Measurements from ENCODE around the gene NLRP3. TPM values are rescaled to one million over a fixed set of nuclear protein-coding genes. Genes with fewer than 3 reads are reported as not detected.
"Not testable (repeated sequence)": the region's sequence is repeated elsewhere in the genome, so short reads cannot be mapped to it uniquely, and the experiment has no call there.

Gene NLRP3
- total RNA-seq, 2 donors from 2014 or later, result 1.0 to 1.3 TPM

DNA sequence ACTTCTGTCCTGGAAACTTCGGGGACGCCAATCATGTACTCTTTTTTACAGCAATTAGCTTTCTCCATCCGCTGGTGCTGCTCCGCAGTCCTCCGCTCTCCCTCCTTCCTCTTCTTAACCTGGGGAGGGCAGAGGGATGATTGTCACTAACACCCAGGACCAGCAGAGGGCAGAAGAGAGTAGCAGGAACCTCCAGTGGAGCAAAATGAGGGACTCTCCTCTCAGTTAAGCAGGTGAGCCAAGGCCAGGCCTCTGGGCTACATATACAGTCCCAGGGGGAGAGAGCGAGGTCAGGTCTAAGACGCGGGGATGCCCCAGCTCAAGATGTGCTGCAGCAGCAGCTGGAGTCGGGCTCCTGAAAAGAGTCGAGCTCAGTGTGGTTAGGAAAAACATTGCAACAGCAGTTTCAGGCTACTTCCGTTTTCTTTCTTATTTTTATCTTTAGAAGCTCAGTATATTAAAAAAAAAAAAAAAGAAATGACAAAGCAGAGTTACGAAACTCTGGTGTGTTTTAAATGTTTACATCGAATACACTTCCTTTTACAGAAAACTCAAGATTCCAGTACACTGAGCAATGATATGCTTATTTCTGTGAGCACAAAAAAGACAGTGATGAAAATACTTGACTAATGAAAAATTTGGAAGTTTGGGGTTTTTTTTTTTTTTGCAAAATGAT, 25.7 kb upstream of the NLRP3 start:
- peak; percentile 81 for DNase-seq (ENCODE audit: low spot score)
- H3K9me3 ChIP-seq, result no peaks in the 10 kb centered on the region
- H3K4me1 ChIP-seq, result no peaks in the 10 kb centered on the region
- H3K4me3 ChIP-seq, result peak overlapping the region in 1 of 2 donors; percentile 17
- no peaks in the 10 kb centered on the region for H3K36me3 ChIP-seq
- H3K27ac ChIP-seq, result no peak overlapping the region
- TF ChIP-seq, protein P1, sequence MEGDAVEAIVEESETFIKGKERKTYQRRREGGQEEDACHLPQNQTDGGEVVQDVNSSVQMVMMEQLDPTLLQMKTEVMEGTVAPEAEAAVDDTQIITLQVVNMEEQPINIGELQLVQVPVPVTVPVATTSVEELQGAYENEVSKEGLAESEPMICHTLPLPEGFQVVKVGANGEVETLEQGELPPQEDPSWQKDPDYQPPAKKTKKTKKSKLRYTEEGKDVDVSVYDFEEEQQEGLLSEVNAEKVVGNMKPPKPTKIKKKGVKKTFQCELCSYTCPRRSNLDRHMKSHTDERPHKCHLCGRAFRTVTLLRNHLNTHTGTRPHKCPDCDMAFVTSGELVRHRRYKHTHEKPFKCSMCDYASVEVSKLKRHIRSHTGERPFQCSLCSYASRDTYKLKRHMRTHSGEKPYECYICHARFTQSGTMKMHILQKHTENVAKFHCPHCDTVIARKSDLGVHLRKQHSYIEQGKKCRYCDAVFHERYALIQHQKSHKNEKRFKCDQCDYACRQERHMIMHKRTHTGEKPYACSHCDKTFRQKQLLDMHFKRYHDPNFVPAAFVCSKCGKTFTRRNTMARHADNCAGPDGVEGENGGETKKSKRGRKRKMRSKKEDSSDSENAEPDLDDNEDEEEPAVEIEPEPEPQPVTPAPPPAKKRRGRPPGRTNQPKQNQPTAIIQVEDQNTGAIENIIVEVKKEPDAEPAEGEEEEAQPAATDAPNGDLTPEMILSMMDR (IDR thresholded peaks at IDR 0.05), result peak; percentile 68 to 87
- H3K27me3 ChIP-seq, result no peaks in the 10 kb centered on the region

DNA sequence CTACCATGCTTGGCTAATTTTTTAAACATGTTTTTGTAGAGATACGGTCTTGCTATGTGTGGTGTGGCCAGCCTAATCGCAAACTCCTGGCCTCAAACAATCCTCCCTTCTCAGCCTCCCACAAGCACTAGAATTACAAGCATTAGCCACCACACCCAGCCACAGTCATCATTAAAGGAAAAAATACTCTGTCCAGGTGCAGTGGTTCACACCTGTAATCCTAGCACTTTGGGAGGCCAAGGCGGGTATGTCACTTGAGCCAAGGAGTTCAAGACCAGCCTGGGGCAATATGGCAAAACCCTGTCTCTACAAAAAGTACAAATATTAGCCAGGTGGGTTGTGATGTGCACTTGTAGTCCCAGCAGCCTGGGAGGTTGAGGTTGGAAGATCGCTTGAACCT, 25.0 kb upstream of the NLRP3 start:
- Histone ChIP-seq H3K27ac (no peak overlapping the region), H3K36me3 (no peaks in the 10 kb centered on the region), H3K9me3 (no peaks in the 10 kb centered on the region), H3K4me3 (no peak overlapping the region), H3K4me1 (no peaks in the 10 kb centered on the region), H3K27me3 (no peaks in the 10 kb centered on the region)
- TF ChIP-seq, protein P1 (IDR thresholded peaks at IDR 0.05), result no peak
- no peak for DNase-seq (ENCODE audit: low spot score)

DNA sequence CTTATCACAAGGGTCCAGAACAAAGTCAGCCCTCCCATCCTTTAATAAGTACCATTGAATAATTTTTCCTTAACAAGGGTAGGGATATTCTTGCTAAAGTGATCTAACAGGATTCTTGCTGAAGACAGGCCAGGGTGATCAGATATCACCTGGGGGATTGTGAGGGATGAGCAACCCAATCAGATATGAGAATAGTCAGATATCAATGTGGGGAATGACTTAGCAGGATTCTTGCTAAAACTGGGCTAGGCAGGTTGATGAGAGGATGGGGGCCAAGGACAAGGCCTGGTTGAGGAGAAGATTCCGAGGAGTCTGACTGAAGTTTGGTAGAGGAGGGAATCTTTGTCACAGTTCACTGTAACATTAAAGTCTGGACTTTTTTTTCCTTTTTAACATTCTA, 23.9 kb upstream of the NLRP3 start:
- H3K27me3 ChIP-seq, result no peaks in the 10 kb centered on the region
- DNase-seq (ENCODE audit: low spot score), result no peak
- no peaks in the 10 kb centered on the region for H3K4me1 ChIP-seq
- TF ChIP-seq, protein P1 (IDR thresholded peaks at IDR 0.05), result no peak
- H3K9me3 ChIP-seq, result no peaks in the 10 kb centered on the region
- H3K4me3 ChIP-seq, result no peak overlapping the region
- H3K27ac ChIP-seq, result no peak overlapping the region
- H3K36me3 ChIP-seq, result no peaks in the 10 kb centered on the region

DNA sequence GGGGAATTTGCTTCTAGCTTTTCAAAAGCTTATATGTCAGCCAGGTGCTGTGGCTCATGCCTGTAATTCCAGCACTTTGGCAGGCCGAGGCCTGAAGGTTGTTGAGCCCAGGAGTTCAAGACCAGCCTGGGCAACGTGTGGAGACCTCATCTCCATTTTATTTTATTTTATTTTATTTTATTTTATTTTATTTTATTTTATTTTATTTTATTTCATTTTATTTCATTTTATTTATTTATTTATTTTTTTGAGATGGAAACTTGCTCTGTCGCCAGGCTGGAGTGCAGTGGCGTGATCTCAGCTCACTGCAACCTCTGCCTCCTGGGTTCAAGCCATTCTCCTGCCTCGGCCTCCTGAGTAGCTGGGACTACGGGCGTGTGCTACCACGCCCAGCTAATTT, 20.9 kb upstream of the NLRP3 start:
- not testable (repeated sequence) for DNase-seq (ENCODE audit: low spot score); H3K27ac ChIP-seq; H3K9me3 ChIP-seq; H3K27me3 ChIP-seq; H3K4me3 ChIP-seq; H3K4me1 ChIP-seq; H3K36me3 ChIP-seq

DNA sequence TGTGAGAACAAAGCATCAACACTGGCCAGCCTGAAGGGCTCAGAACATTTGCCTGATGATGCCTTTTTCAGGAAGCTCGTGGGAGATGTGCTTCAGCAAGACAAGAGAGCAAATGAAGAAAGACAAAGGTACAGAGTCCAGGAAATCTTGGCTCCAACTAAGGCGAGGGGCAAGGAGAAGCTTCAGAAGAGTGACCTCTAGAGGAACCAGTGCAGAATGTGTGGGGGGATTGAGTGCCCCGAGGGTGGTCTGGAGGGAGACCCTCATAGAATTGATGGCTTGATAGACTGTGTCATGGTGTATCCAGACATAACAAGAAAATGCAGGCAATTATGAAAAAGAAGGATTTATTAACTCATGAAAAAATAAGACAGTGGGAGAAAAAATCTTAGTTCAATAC, 15.3 kb upstream of the NLRP3 start:
- no peaks in the 10 kb centered on the region for H3K9me3 ChIP-seq
- TF ChIP-seq, protein P1 (IDR thresholded peaks at IDR 0.05), result no peak

DNA sequence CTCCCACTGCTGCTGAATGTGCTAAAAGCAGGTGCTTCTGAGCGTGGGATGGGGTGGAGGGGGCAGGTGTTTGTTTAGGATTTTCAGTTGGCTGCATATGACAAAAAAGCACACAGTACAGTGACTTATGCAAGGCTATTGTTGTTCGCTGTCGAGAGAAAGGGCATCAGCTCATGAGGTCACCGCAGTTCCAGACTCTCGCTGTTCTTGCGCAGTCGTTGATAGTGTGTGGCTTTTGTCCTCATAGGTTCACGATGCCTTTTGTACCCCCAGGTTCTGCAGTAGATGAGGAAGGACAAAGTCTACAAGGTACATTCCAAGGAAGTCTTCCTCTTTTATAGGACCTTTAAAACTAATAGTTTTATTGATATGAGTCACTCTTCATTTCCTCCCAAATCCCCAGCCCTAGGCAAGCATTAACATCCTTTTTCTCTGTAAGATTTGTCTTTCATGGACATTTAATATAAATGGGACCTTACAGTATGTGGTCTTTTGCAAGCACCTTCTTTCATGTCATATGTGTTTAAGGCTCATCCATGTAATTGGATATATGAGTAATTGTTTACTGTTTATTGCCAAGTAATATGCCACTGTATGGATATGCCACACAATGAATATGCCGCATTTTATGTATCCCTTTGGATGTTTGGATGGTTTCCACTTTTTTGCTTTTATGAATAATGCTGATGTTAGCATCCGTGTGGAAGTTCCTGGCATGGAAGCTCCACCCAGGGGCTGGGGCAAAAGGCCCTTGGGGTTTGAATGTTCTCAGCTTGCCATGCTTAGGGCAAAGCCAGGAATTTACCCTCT, 14.5 kb upstream of the NLRP3 start:
- DNase-seq (ENCODE audit: low spot score), result no peak
- no peak overlapping the region for H3K4me3 ChIP-seq
- peaks cover 0 to 4% of the 10 kb centered on the region in 2 donors for H3K4me1 ChIP-seq
- H3K36me3 ChIP-seq, result no peaks in the 10 kb centered on the region
- no peaks in the 10 kb centered on the region for H3K9me3 ChIP-seq
- TF ChIP-seq, protein P1 (IDR thresholded peaks at IDR 0.05), result no peak
- H3K27ac ChIP-seq, result no peak overlapping the region
- H3K27me3 ChIP-seq, result no peaks in the 10 kb centered on the region

More for the DNA sequence above, 15.3 kb upstream of the NLRP3 start:
- H3K27me3 ChIP-seq, result no peaks in the 10 kb centered on the region
- peaks cover 0 to 4% of the 10 kb centered on the region in 2 donors for H3K4me1 ChIP-seq
- no peak overlapping the region for H3K27ac ChIP-seq
- H3K36me3 ChIP-seq, result no peaks in the 10 kb centered on the region
- no peak overlapping the region for H3K4me3 ChIP-seq
- DNase-seq (ENCODE audit: low spot score), result no peak
